Stimulated activated naive CD8-positive, alpha-beta T cell treated with anti-CD3 and anti-CD28 coated beads, Interleukin-15, Interleukin-2, amounts not matched to agents 100 U/mL and 50 U/mL, for 24 hours (primary cell): ENCODE results near the gene EPN3.
A peak's percentile ranks its signal among the peaks of the same experiment; 100 is the strongest.

Experiments
- ATAC-seq: fragments of 150-1000 bp; cut with Tn5 transposase; one replicate; pipeline ENCODE4 v1.10.0; 2021
- DNase-seq: peaks from one replicate; pipeline ENCODE4 v3.0.0; 2021

Gene EPN3

GRCh38 chr17:50511058-50511457, 21.5 kb upstream of the EPN3 start:
- peak; percentile 75 for ATAC-seq
- peak; percentile 55 for DNase-seq

- ATAC-seq = no peak
Observed at GRCh38 chr17:50513495-50513894, 19.0 kb upstream of the EPN3 start.

GRCh38 chr17:50514388-50514787, 18.1 kb upstream of the EPN3 start:
- DNase-seq (no peak), ATAC-seq (no peak)

More at GRCh38 chr17:50513495-50513894, 19.0 kb upstream of the EPN3 start:
- no peak for DNase-seq

- DNase-seq = no peak
- no peak for ATAC-seq
Observed at GRCh38 chr17:50514936-50515702, 17.4 kb upstream of the EPN3 start.

GRCh38 chr17:50517011-50517410, 15.5 kb upstream of the EPN3 start:
- ATAC-seq (no peak), DNase-seq (no peak)

- DNase-seq (no peak), ATAC-seq (no peak)
Observed at GRCh38 chr17:50517504-50518383, 14.8 kb upstream of the EPN3 start.

GRCh38 chr17:50518384-50519023, 14.0 kb upstream of the EPN3 start:
- ATAC-seq (no peak), DNase-seq (no peak)

GRCh38 chr17:50519141-50519834, 13.2 kb upstream of the EPN3 start:
- DNase-seq = no peak
- ATAC-seq = no peak

GRCh38 chr17:50520483-50520882, 12.1 kb upstream of the EPN3 start:
- ATAC-seq (no peak), DNase-seq (no peak)

GRCh38 chr17:50521514-50521913, 11.0 kb upstream of the EPN3 start:
- ATAC-seq = no peak

GRCh38 chr17:50522766-50523165, 9.8 kb upstream of the EPN3 start:
- no peak for ATAC-seq

More at GRCh38 chr17:50521514-50521913, 11.0 kb upstream of the EPN3 start:
- DNase-seq = no peak

GRCh38 chr17:50523208-50523607, 9.3 kb upstream of the EPN3 start:
- ATAC-seq = no peak
- DNase-seq = no peak

More at GRCh38 chr17:50522766-50523165, 9.8 kb upstream of the EPN3 start:
- DNase-seq = no peak

GRCh38 chr17:50524838-50525237, 7.7 kb upstream of the EPN3 start:
- ATAC-seq = no peak
- no peak for DNase-seq

- no peak for ATAC-seq
Observed at GRCh38 chr17:50527155-50527762, 5.3 kb upstream of the EPN3 start.

GRCh38 chr17:50527949-50528474, 4.5 kb upstream of the EPN3 start:
- DNase-seq (no peak), ATAC-seq (no peak)

More at GRCh38 chr17:50527155-50527762, 5.3 kb upstream of the EPN3 start:
- DNase-seq = no peak

GRCh38 chr17:50529849-50530248, 2.7 kb upstream of the EPN3 start:
- DNase-seq (no peak), ATAC-seq (no peak)

GRCh38 chr17:50531428-50532025, 1.0 kb upstream of the EPN3 start:
- ATAC-seq = no peak
- DNase-seq = no peak

GRCh38 chr17:50533185-50533584, 650 bp downstream of the EPN3 start:
- no peak for ATAC-seq
- DNase-seq = no peak

GRCh38 chr17:50533720-50534148, 1.2 kb downstream of the EPN3 start:
- no peak for ATAC-seq
- no peak for DNase-seq

GRCh38 chr17:50534222-50534978, 1.9 kb downstream of the EPN3 start:
- ATAC-seq (peak; percentile 48), DNase-seq (peak; percentile 48)
